ENCODE measurements around the gene SART3. TPM values are rescaled to one million over a fixed set of nuclear protein-coding genes. Genes with fewer than 3 reads are reported as not detected.
"Not testable (repeated sequence)": the region's sequence is repeated elsewhere in the genome, so short reads cannot be mapped to it uniquely, and the experiment has no call there.

SART3 gene
- total RNA-seq, 1 donor from 2014 or later: 74.5 TPM

DNA sequence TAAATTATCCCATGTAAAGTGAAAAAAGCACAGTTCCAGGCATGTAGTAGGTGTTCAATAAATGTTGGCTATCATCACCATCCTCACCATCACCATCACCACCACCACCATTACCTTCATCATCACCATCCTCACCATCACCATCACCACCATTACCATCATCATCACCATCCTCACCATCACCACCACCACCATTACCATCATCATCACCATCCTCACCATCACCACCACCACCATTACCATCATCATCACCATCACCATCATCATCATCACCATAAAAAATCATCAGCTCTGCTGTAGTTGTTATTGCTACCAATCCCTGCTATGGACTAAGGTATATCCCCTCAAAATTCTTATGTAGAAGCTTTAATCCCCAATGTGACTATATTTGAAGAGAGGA lies 16.5 kb upstream of the SART3 start:
- peaks cover 15% of the 10 kb centered on the region for H3K27me3 Mint-ChIP-seq
- H3K36me3 Mint-ChIP-seq (ENCODE audit: insufficient read depth): no peaks in the 10 kb centered on the region
- H3K4me1 Mint-ChIP-seq (ENCODE audit: low read depth): peaks cover 3% of the 10 kb centered on the region
- no peak for DNase-seq (ENCODE audit: low spot score, unreplicated experiment)
- TF ChIP-seq, protein P1, sequence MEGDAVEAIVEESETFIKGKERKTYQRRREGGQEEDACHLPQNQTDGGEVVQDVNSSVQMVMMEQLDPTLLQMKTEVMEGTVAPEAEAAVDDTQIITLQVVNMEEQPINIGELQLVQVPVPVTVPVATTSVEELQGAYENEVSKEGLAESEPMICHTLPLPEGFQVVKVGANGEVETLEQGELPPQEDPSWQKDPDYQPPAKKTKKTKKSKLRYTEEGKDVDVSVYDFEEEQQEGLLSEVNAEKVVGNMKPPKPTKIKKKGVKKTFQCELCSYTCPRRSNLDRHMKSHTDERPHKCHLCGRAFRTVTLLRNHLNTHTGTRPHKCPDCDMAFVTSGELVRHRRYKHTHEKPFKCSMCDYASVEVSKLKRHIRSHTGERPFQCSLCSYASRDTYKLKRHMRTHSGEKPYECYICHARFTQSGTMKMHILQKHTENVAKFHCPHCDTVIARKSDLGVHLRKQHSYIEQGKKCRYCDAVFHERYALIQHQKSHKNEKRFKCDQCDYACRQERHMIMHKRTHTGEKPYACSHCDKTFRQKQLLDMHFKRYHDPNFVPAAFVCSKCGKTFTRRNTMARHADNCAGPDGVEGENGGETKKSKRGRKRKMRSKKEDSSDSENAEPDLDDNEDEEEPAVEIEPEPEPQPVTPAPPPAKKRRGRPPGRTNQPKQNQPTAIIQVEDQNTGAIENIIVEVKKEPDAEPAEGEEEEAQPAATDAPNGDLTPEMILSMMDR (IDR thresholded peaks at IDR 0.05; ENCODE audit: unreplicated experiment): no peak
- no peak overlapping the region for H3K4me3 Mint-ChIP-seq (ENCODE audit: low read depth)
- H3K9me3 Mint-ChIP-seq (ENCODE audit: low read depth): no peaks in the 10 kb centered on the region
- H3K27ac Mint-ChIP-seq: no peak overlapping the region

DNA sequence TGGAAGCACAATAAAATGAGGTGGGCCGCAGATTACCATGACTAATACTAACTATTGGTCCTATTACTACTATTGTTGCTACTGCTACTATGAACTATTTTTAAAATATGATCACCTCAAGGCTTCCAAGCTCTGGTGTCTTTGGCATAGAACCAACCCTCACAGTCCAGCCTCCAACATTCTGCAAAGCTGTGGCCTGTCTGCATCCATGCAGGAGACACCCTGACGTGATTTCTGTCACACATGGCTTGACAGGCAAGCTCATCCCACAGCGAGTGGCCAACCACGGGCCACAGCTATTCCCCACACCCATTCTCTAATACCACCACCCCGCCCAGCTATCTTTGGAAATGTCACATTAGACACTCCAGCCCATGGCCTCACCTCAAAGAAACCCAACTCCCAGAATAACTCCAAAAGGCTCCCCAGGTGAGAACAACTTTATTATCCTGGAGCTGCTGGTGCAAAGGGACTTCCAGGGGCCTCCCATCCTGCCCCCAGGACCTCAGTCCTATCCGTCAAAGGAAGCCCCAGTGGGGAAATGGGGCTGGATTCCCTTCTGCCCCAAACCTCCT lies 15.8 kb upstream of the SART3 start:
- no peak overlapping the region for H3K4me3 Mint-ChIP-seq (ENCODE audit: low read depth)
- H3K4me1 Mint-ChIP-seq (ENCODE audit: low read depth): peaks cover 3% of the 10 kb centered on the region
- H3K27me3 Mint-ChIP-seq: peaks cover 15% of the 10 kb centered on the region
- H3K27ac Mint-ChIP-seq: no peak overlapping the region
- DNase-seq (ENCODE audit: low spot score, unreplicated experiment): no peak
- H3K36me3 Mint-ChIP-seq (ENCODE audit: insufficient read depth): no peaks in the 10 kb centered on the region
- TF ChIP-seq, protein P1 (IDR thresholded peaks at IDR 0.05; ENCODE audit: unreplicated experiment): no peak
- H3K9me3 Mint-ChIP-seq (ENCODE audit: low read depth): no peaks in the 10 kb centered on the region

DNA sequence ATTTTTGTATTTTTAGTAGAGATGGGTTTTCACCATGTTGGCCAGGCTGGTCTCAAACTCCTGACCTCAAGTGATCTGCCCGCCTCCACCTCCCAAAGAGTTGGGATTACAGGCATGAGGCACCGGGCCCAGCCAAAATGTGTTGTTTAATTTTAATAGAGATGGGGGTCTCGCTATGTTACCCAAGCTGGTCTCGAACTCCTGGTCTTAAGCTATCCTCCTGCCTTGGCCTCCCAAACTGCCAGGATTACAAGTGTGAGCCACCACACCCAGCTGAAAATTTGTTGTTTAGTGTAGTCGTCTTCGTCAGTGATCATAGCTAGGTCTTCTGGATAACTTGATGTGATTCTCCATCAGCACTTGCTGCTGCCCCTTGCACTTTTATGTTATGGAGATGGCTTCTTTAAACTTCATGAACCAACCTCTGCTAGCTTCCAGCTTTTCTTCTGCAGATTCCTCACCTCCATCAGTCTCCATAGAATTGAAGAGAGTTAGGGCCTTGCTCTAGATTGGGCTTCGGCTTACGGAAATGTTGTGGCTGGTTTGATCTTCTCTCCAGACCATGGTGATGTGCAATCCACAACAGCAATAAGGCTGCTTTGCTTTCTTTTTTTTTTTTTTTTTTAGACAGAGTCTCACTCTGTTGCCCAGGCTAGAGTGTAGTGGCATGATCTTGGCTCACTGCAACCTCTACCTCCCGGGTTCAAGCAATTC lies 14.4 kb upstream of the SART3 start:
- no peak overlapping the region for H3K27ac Mint-ChIP-seq
- peaks cover 15% of the 10 kb centered on the region for H3K27me3 Mint-ChIP-seq
- no peaks in the 10 kb centered on the region for H3K36me3 Mint-ChIP-seq (ENCODE audit: insufficient read depth)
- TF ChIP-seq, protein P1 (IDR thresholded peaks at IDR 0.05; ENCODE audit: unreplicated experiment): no peak
- no peak for DNase-seq (ENCODE audit: low spot score, unreplicated experiment)
- no peaks in the 10 kb centered on the region for H3K4me1 Mint-ChIP-seq (ENCODE audit: low read depth)
- H3K4me3 Mint-ChIP-seq (ENCODE audit: low read depth): no peak overlapping the region
- H3K9me3 Mint-ChIP-seq (ENCODE audit: low read depth): no peaks in the 10 kb centered on the region

DNA sequence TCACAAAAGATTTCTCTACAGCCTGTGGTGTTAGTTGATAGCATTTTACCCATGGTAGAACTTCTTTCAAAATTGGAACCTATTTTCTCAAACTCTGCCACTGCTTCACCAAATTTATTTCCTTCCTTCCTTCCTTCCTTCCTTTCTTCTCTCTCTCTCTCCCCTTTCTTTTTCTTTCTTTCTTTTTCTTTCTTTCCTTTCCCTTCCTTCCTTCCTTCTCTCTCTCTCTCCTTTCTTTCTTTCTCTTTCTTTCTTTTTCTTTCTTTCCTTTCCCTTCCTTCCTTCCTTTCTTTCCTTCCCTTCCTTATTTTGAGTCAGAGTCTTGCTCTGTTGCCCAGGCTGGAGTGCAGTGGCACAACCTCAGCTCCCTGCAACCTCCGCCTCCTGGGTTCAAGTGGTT lies 13.3 kb upstream of the SART3 start:
- H3K4me1 Mint-ChIP-seq (ENCODE audit: low read depth); H3K27ac Mint-ChIP-seq; H3K9me3 Mint-ChIP-seq (ENCODE audit: low read depth); H3K4me3 Mint-ChIP-seq (ENCODE audit: low read depth); H3K36me3 Mint-ChIP-seq (ENCODE audit: insufficient read depth); DNase-seq (ENCODE audit: low spot score, unreplicated experiment): not testable (repeated sequence)
- peaks cover 15% of the 10 kb centered on the region for H3K27me3 Mint-ChIP-seq

DNA sequence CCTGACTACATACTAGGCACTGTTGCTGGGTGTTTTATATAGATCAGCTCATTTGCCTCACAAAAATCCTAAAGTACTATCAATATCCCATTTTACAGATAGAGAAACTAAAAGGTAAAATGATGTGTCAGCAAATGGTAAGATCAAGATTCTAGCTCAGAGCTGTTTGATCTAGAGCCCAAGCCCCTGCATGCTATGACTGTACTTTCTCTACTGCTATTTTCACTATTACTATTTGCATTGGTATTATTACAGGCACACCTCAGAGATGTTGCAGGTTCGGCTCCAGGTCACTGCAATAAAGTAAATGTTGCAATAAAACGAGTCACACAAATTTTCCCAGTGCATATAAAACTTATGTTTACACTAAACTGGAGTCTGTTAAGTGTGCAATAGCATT lies 12.3 kb upstream of the SART3 start:
- TF ChIP-seq, protein P1 (IDR thresholded peaks at IDR 0.05; ENCODE audit: unreplicated experiment): no peak
- no peak for DNase-seq (ENCODE audit: low spot score, unreplicated experiment)
- no peaks in the 10 kb centered on the region for H3K4me1 Mint-ChIP-seq (ENCODE audit: low read depth)
- H3K4me3 Mint-ChIP-seq (ENCODE audit: low read depth): no peak overlapping the region
- no peaks in the 10 kb centered on the region for H3K9me3 Mint-ChIP-seq (ENCODE audit: low read depth)
- no peak overlapping the region for H3K27ac Mint-ChIP-seq
- peaks cover 15% of the 10 kb centered on the region for H3K27me3 Mint-ChIP-seq
- H3K36me3 Mint-ChIP-seq (ENCODE audit: insufficient read depth): peaks cover 5% of the 10 kb centered on the region

Data from progenitor cell of endocrine pancreas (in vitro differentiated cells).